Urothelium cell line (cell line): ENCODE results near the gene KMT5B.
A peak's percentile ranks its signal among the peaks of the same experiment; 100 is the strongest.
"Not testable (repeated sequence)": the region's sequence is repeated elsewhere in the genome, so short reads cannot be mapped to it uniquely, and the experiment has no call there.

Experiments used
- DNase-seq: peaks from one replicate; pipeline ENCODE4 v3.0.0; 2011; ENCODE audit warnings: low spot score, mixed read lengths
- FAIRE-seq: peaks from 2 replicates; lab custom pipeline; 2011; peaks lifted over from hg19 to GRCh38; lab: Jason Lieb, UNC

KMT5B gene

GRCh38 chr11:68213135-68213515, at the start of gene KMT5B:
Gene KMT5B, minus strand, starts transcription at chr11:68213296. Its CDS starts 23,220 bp downstream, at chr11:68190076.
- DNase-seq (no peak), FAIRE-seq (no peak)

- no peak for DNase-seq
- FAIRE-seq = no peak
These were observed 49.4 kb upstream of the KMT5B start for GRCh38 chr11:68262544-68262827.

- FAIRE-seq = no peak
- DNase-seq = no peak
These were observed 48.9 kb upstream of the KMT5B start for GRCh38 chr11:68261749-68262543.

GRCh38 chr11:68261006-68261405, 47.9 kb upstream of the KMT5B start:
- DNase-seq (no peak), FAIRE-seq (no peak)

- FAIRE-seq (peak; percentile 32), DNase-seq (no peak)
These were observed 47.4 kb upstream of the KMT5B start for GRCh38 chr11:68260484-68260883.

- DNase-seq (no peak), FAIRE-seq (no peak)
These were observed 46.2 kb upstream of the KMT5B start for GRCh38 chr11:68259122-68259959.

GRCh38 chr11:68258363-68258765, 45.3 kb upstream of the KMT5B start:
- no peak for DNase-seq

GRCh38 chr11:68257477-68258362, 44.6 kb upstream of the KMT5B start:
- no peak for FAIRE-seq
- peak; percentile 85 for DNase-seq

More at GRCh38 chr11:68258363-68258765, 45.3 kb upstream of the KMT5B start:
- no peak for FAIRE-seq

GRCh38 chr11:68256331-68256741, 43.2 kb upstream of the KMT5B start:
- DNase-seq = peak; percentile 60
- FAIRE-seq = no peak

GRCh38 chr11:68255526-68255925, 42.4 kb upstream of the KMT5B start:
- DNase-seq (no peak), FAIRE-seq (no peak)

- FAIRE-seq (no peak), DNase-seq (no peak)
These were observed 41.3 kb upstream of the KMT5B start for GRCh38 chr11:68254421-68254820.

GRCh38 chr11:68251765-68252164, 38.7 kb upstream of the KMT5B start:
- FAIRE-seq (no peak), DNase-seq (no peak)

- not testable (repeated sequence) for FAIRE-seq, DNase-seq
These were observed 31.8 kb upstream of the KMT5B start for GRCh38 chr11:68244912-68245311.

- not testable (repeated sequence) for FAIRE-seq, DNase-seq
These were observed 30.8 kb upstream of the KMT5B start for GRCh38 chr11:68243847-68244246.

- FAIRE-seq (no peak), DNase-seq (no peak)
These were observed 29.5 kb upstream of the KMT5B start for GRCh38 chr11:68242616-68243015.

GRCh38 chr11:68231621-68232020, 18.5 kb upstream of the KMT5B start:
- FAIRE-seq (no peak), DNase-seq (no peak)

GRCh38 chr11:68229601-68230000, 16.5 kb upstream of the KMT5B start:
- FAIRE-seq (no peak), DNase-seq (no peak)

- no peak for DNase-seq
- FAIRE-seq = no peak
These were observed 13.3 kb upstream of the KMT5B start for GRCh38 chr11:68226421-68226820.

- FAIRE-seq (no peak), DNase-seq (no peak)
These were observed 11.5 kb upstream of the KMT5B start for GRCh38 chr11:68224606-68225005.

- no peak for FAIRE-seq
- DNase-seq = no peak
These were observed 10.2 kb upstream of the KMT5B start for GRCh38 chr11:68223275-68223674.

- DNase-seq (no peak), FAIRE-seq (no peak)
These were observed 8.3 kb upstream of the KMT5B start for GRCh38 chr11:68221406-68221805.
